HG03108 (cell line): ENCODE measurements around the gene PPM1D.
A peak's percentile ranks its signal among the peaks of the same experiment; 100 is the strongest.
"Not testable (repeated sequence)": the region's sequence is repeated elsewhere in the genome, so short reads cannot be mapped to it uniquely, and the experiment has no call there.

ENCODE experiments used
- ATAC-seq: cut with Tn5 transposase; IDR thresholded peaks from one replicate; pipeline ENCODE4 v1.9.1; 2021; ENCODE audit warnings: moderate library complexity; ENCODE audit not compliant: unreplicated experiment

PPM1D gene

GRCh38 chr17:60599620-60600489 lies at the start of gene PPM1D:
Gene PPM1D, plus strand, starts transcription at chr17:60600193. Its CDS starts 222 bp downstream, at chr17:60600415.
- ATAC-seq = peak; percentile 94

- ATAC-seq = not testable (repeated sequence)
Observed at GRCh38 chr17:60552255-60552654, 47.7 kb upstream of the PPM1D start.

GRCh38 chr17:60554377-60554788 lies 45.6 kb upstream of the PPM1D start:
- ATAC-seq = no peak

- ATAC-seq = no peak
Observed at GRCh38 chr17:60555786-60556185, 44.2 kb upstream of the PPM1D start.

- no peak for ATAC-seq
Observed at GRCh38 chr17:60557805-60558204, 42.2 kb upstream of the PPM1D start.

- ATAC-seq = no peak
Observed at GRCh38 chr17:60559659-60559994, 40.4 kb upstream of the PPM1D start.

- no peak for ATAC-seq
Observed at GRCh38 chr17:60559995-60560859, 39.8 kb upstream of the PPM1D start.

- no peak for ATAC-seq
Observed at GRCh38 chr17:60560860-60561257, 39.1 kb upstream of the PPM1D start.

- ATAC-seq = no peak
Observed at GRCh38 chr17:60562421-60562820, 37.6 kb upstream of the PPM1D start.

GRCh38 chr17:60563743-60564142 lies 36.2 kb upstream of the PPM1D start:
- ATAC-seq = no peak

- no peak for ATAC-seq
Observed at GRCh38 chr17:60565233-60565632, 34.8 kb upstream of the PPM1D start.

GRCh38 chr17:60573236-60574051 lies 26.5 kb upstream of the PPM1D start:
- no peak for ATAC-seq

GRCh38 chr17:60577147-60577915 lies 22.7 kb upstream of the PPM1D start:
- peak; percentile 76 for ATAC-seq

- no peak for ATAC-seq
Observed at GRCh38 chr17:60579090-60579489, 20.9 kb upstream of the PPM1D start.

- ATAC-seq = no peak
Observed at GRCh38 chr17:60579551-60579950, 20.4 kb upstream of the PPM1D start.

GRCh38 chr17:60583008-60583407 lies 17.0 kb upstream of the PPM1D start:
- ATAC-seq = no peak

GRCh38 chr17:60585887-60586286 lies 14.1 kb upstream of the PPM1D start:
- no peak for ATAC-seq

GRCh38 chr17:60586288-60586974 lies 13.6 kb upstream of the PPM1D start:
- no peak for ATAC-seq

GRCh38 chr17:60590070-60590469 lies 9.9 kb upstream of the PPM1D start:
- ATAC-seq = no peak

GRCh38 chr17:60592750-60593149 lies 7.2 kb upstream of the PPM1D start:
- no peak for ATAC-seq
